Loucy (cell line): ENCODE data around the gene FABP3.

Experiments
- EZH2phosphoT487 ChIP-seq: fragments of 200-600 bp; IDR thresholded peaks from 2 replicates; pipeline ENCODE4 v1.6.1; 2018; ENCODE audit warnings: antibody characterized with exemption, mild to moderate bottlenecking, moderate library complexity, borderline replicate concordance
- TF ChIP-seq, protein P1 (sequence below): fragments of 200-600 bp; sonication (generic); conservative IDR thresholded peaks from 2 replicates; pipeline ENCODE4 v1.5.1; 2014; ENCODE audit warnings: mild to moderate bottlenecking, antibody characterized with exemption, low read length

- TF ChIP-seq, protein P1, sequence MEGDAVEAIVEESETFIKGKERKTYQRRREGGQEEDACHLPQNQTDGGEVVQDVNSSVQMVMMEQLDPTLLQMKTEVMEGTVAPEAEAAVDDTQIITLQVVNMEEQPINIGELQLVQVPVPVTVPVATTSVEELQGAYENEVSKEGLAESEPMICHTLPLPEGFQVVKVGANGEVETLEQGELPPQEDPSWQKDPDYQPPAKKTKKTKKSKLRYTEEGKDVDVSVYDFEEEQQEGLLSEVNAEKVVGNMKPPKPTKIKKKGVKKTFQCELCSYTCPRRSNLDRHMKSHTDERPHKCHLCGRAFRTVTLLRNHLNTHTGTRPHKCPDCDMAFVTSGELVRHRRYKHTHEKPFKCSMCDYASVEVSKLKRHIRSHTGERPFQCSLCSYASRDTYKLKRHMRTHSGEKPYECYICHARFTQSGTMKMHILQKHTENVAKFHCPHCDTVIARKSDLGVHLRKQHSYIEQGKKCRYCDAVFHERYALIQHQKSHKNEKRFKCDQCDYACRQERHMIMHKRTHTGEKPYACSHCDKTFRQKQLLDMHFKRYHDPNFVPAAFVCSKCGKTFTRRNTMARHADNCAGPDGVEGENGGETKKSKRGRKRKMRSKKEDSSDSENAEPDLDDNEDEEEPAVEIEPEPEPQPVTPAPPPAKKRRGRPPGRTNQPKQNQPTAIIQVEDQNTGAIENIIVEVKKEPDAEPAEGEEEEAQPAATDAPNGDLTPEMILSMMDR = no peak
- TF ChIP-seq EZH2phosphoT487 = no peak
Measured at GRCh38 chr1:31381394-31382294, 8.8 kb upstream of the FABP3 start.
